Activated T-helper 2 cell treated with anti-CD3 and anti-CD28 coated beads, Interferon-gamma antibody, Interleukin-2, Interleukin-4, amounts not matched to agents 10 μg/mL and 5 μg/mL and 100 μg/mL, durations not matched to agents 14 hours and 24 hours and 36 hours (primary cell): ENCODE measurements around the gene CEP350. TPM values are rescaled to one million over a fixed set of nuclear protein-coding genes. Genes with fewer than 3 reads are reported as not detected.
"Not testable (repeated sequence)": the region's sequence is repeated elsewhere in the genome, so short reads cannot be mapped to it uniquely, and the experiment has no call there.

ENCODE experiments used
- DNase-seq: peaks from one replicate; pipeline ENCODE4 v3.0.0; 2021; ENCODE audit warnings: low spot score
- H3K27ac Mint-ChIP-seq: one replicate; pipeline ENCODE4 v1.8.0; 2021; ENCODE audit warnings: mixed read lengths
- H3K27me3 Mint-ChIP-seq: one replicate; pipeline ENCODE4 v1.8.0; 2021; ENCODE audit warnings: low read depth, mixed read lengths
- H3K36me3 Mint-ChIP-seq: one replicate; pipeline ENCODE4 v1.8.0; 2021; ENCODE audit warnings: low read depth, mixed read lengths
- H3K4me1 Mint-ChIP-seq: one replicate; pipeline ENCODE4 v1.8.0; 2021; ENCODE audit warnings: low read depth, mixed read lengths
- H3K4me3 Mint-ChIP-seq: one replicate; pipeline ENCODE4 v1.8.0; 2021; ENCODE audit warnings: low read depth, mild to moderate bottlenecking, moderate library complexity, mixed read lengths
- H3K9me3 Mint-ChIP-seq: one replicate; pipeline ENCODE4 v1.8.0; 2021; ENCODE audit warnings: mixed read lengths
- intact Hi-C: fragments of 100-400 bp; cut with micrococcal nuclease; formaldehyde crosslinking; loops from one replicate; pipeline ENCODE4 v1.15.1; 2023
- total RNA-seq: library from RNA; stranded (reverse); gene quantifications from 2 replicates; pipeline ENCODE4 v1.2.3, GENCODE V29; 2022

CEP350 gene
- total RNA-seq, 1 donor from 2014 or later: 43.7 TPM

DNA sequence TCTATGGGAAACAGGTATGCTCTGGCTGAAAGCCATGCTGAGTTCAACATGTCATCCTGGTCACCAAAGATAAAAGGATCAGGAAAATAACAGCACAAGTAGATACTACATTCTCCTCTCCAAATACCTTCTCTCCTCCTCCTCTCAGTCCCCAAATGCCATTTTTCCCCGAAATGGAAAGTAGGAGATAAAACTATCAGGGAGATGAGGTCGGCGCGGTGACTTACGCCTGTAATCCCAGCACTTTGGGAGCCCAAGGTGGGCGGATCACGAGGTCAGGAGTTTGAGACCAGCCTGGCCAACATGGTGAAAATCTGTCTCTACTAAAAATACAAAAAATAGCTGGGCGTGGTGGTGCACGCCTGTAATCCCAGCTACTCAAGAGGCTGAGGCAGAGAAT lies 179.1 kb downstream of the CEP350 start:
- H3K36me3 Mint-ChIP-seq, H3K4me3 Mint-ChIP-seq, DNase-seq, intact Hi-C loops, H3K9me3 Mint-ChIP-seq, H3K27ac Mint-ChIP-seq: not testable (repeated sequence)
- Mint-ChIP-seq H3K27me3 (peaks cover 23% of the 10 kb centered on the region), H3K4me1 (peaks cover 12% of the 10 kb centered on the region)

DNA sequence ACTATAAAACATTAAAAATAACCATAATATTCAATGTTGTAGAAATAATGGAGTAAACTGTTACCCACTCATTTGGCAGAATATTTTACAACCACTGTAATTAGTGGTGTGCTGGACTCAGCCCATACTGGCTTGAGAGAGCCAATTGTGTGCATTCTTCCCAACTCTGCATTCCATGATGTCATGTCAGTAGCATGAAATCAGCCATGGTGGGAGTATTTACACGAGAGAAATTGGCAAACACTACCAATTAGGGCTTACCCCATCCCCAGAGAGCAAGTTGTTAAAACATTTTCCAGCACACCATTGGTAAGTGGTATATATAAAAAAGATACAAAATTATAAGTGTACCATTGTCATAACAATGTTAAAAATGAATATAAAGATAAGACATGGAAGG lies 180.9 kb downstream of the CEP350 start:
- Mint-ChIP-seq H3K27ac (no peak overlapping the region), H3K4me3 (no peak overlapping the region), H3K27me3 (peaks cover 24% of the 10 kb centered on the region), H3K36me3 (no peaks in the 10 kb centered on the region), H3K4me1 (peaks cover 12% of the 10 kb centered on the region), H3K9me3 (no peaks in the 10 kb centered on the region)
- no peak for DNase-seq
- intact Hi-C loops: no loop called here

GRCh38 chr1:180136331-180136967 lies 181.8 kb downstream of the CEP350 start:
- intact Hi-C loops: no loop called here
- Mint-ChIP-seq H3K36me3 (no peaks in the 10 kb centered on the region), H3K9me3 (no peaks in the 10 kb centered on the region), H3K27me3 (peaks cover 27% of the 10 kb centered on the region), H3K27ac (no peak overlapping the region), H3K4me1 (peaks cover 6% of the 10 kb centered on the region), H3K4me3 (no peak overlapping the region)
- DNase-seq: no peak

GRCh38 chr1:180136968-180137356 lies 182.4 kb downstream of the CEP350 start:
- Mint-ChIP-seq H3K36me3 (no peaks in the 10 kb centered on the region), H3K27ac (no peak overlapping the region), H3K9me3 (no peaks in the 10 kb centered on the region), H3K4me3 (no peak overlapping the region), H3K4me1 (peaks cover under 1% of the 10 kb centered on the region), H3K27me3 (peaks cover 27% of the 10 kb centered on the region)
- no peak for DNase-seq
- intact Hi-C loops: no loop called here

DNA sequence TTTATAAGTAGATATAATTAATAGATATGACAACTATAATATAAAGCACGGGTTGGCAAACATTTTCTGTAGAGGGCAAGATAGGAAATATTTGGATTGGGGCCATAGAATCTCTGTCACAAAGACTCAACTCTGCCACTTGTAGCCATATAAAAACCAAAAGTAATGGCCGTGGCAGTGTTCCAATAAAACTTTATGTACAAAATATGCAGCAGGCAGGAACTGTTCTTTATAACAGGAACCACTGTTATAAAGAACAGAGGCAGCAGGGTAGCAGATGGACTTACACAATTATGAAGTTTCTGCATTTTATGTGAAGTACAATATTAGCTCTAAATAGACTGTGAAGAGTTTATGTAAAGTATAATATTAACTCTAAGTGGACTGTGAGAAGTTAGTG lies 183.2 kb downstream of the CEP350 start:
- Mint-ChIP-seq H3K4me1 (no peaks in the 10 kb centered on the region), H3K9me3 (no peaks in the 10 kb centered on the region), H3K4me3 (no peak overlapping the region), H3K27ac (no peak overlapping the region), H3K36me3 (no peaks in the 10 kb centered on the region), H3K27me3 (peaks cover 30% of the 10 kb centered on the region)
- DNase-seq: no peak
- intact Hi-C loops: no loop called here

DNA sequence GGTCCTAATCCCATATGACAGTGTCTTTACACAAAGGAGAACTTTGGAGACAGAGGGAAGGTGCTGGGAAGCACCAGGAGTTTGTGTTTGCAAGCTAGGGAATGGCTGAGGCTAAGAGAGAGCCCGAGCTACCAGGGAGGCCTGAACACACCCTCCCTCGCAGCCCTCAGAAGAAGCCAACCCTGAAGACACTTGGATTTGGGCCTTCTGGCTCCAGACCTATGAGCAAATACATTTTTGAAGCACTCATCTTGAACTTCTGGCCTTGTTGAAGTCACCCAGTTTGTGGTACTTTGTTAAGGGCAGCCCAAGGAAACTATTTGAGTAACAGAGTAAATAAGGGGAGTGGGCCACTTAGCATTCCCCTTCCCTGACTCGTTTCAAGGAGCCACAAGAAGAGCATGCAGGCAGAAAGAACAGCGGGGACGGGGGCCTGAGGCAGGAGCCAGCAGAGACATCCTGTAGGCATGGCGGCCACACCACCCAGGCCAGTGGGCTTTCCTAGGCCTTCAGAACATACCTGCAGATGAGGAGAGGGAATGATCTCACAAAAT lies 186.8 kb downstream of the CEP350 start:
- H3K27ac Mint-ChIP-seq: no peak overlapping the region
- H3K9me3 Mint-ChIP-seq: no peaks in the 10 kb centered on the region
- DNase-seq: no peak
- H3K36me3 Mint-ChIP-seq: no peaks in the 10 kb centered on the region
- intact Hi-C loops: no loop called here
- H3K27me3 Mint-ChIP-seq: peaks cover 35% of the 10 kb centered on the region
- no peak overlapping the region for H3K4me3 Mint-ChIP-seq
- H3K4me1 Mint-ChIP-seq: no peaks in the 10 kb centered on the region

DNA sequence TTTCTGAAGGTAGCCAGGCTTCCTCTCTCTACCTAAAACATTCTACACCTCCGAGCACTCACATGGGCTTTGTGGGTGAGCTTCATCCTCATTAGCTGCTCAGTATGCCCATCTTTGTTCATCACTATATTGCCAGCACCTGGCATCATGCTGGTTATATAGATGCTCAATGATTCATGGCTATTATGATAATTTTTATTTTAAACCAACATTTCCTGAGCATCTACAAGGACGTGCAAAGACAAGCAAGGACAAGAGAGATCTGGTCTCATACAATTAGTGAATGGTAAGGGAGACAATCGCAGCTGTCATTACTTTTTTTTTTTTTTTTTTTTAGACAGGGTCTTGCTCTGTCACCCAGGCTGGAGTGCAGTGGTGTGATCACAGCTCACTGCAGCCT lies 188.7 kb downstream of the CEP350 start:
- peaks cover 24% of the 10 kb centered on the region for H3K27me3 Mint-ChIP-seq
- no peaks in the 10 kb centered on the region for H3K4me1 Mint-ChIP-seq
- no peak overlapping the region for H3K4me3 Mint-ChIP-seq
- intact Hi-C loops: no loop called here
- DNase-seq: no peak
- H3K9me3 Mint-ChIP-seq: no peaks in the 10 kb centered on the region
- no peak overlapping the region for H3K27ac Mint-ChIP-seq
- H3K36me3 Mint-ChIP-seq: no peaks in the 10 kb centered on the region

DNA sequence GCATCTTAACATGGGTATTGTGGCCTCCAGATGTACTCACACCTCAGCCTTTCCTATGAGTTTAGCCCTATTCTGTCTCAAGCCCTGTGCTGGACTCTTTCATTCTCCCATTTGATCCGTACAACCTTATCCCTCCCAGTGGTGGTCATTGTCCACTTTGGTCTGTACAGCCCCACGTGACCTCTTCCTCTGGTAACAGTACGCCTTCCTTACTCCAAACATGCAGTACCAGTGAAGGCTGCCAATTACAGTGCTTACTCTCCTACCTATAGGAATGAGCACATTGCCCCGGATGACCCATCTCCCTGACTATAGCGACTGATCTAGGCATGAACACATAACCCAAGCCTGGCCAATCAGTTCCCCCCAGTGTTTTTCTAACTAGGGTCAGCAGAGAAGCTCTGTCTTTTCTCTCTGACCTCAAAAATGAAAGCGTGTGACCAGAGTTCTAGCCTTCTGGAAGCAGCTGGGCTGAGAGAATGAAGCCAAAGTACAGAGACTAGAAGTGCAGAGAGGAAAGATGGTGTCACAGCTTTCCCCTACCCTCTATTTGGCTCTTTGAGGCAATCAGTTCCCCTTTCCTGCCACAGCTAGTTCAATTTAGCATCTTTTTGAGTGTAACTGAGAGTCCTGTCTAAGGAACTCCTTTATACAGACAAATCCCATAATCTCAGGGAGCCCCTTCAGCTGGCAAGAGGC lies 190.2 kb downstream of the CEP350 start:
- Mint-ChIP-seq H3K27ac (no peak overlapping the region), H3K9me3 (no peaks in the 10 kb centered on the region), H3K36me3 (no peaks in the 10 kb centered on the region), H3K4me3 (no peak overlapping the region), H3K27me3 (peaks cover 23% of the 10 kb centered on the region), H3K4me1 (no peaks in the 10 kb centered on the region)
- no peak for DNase-seq
- intact Hi-C loops: no loop called here

DNA sequence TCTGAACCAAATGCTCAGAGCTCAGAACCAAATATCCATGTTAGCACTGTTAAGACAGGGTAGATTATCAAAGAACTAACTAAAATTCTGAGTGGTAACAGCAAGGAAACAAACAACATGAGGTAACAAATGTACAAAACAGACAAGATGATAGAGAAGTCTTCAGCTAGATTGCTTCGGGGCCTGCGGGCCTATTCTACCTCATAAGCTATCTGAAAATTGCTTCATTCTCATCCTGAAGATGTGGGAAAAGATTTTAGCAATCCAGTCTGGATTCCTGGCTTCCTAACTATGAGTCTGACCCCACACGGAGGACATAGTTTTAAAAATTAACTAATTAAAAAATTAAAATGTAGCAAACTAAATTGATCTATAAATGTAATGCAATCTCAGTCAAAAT lies 190.8 kb downstream of the CEP350 start:
- intact Hi-C loops: no loop called here
- H3K27me3 Mint-ChIP-seq: peaks cover 23% of the 10 kb centered on the region
- no peaks in the 10 kb centered on the region for H3K9me3 Mint-ChIP-seq

DNA sequence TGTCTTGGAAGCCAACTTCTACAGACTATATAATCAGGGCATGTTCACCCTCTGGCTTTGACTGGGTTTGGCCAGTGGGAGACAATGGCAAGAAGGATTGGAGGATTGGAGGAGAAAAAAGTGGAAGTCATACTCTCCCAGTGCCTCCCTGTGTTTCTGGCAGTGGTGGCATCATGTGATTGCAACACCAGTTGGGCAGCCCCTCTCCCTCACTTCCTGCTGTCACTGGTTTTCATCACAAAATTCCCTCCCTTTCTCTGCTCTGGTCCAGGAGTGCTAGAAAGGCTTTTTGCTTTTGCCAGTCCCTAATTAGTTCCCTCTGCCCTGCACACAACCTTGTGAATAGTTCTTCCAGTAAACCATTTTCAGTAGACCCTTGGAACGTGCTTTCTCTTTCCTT lies 196.4 kb downstream of the CEP350 start:
- peaks cover 5% of the 10 kb centered on the region for H3K27me3 Mint-ChIP-seq
- no peak overlapping the region for H3K4me3 Mint-ChIP-seq
- no peaks in the 10 kb centered on the region for H3K9me3 Mint-ChIP-seq
- no peak overlapping the region for H3K27ac Mint-ChIP-seq
- DNase-seq: no peak
- peaks cover 17% of the 10 kb centered on the region for H3K4me1 Mint-ChIP-seq
- H3K36me3 Mint-ChIP-seq: no peaks in the 10 kb centered on the region
- intact Hi-C loops: loop anchor here (5.0 to 10.0 kb wide), 4 partner anchors 61 to 934 kb away; partner anchors contain the start of genes AXDND1, CEP350 and IER5

More for the DNA sequence above, 190.8 kb downstream of the CEP350 start:
- Mint-ChIP-seq H3K36me3 (no peaks in the 10 kb centered on the region), H3K4me1 (no peaks in the 10 kb centered on the region), H3K27ac (no peak overlapping the region), H3K4me3 (no peak overlapping the region)
- no peak for DNase-seq

DNA sequence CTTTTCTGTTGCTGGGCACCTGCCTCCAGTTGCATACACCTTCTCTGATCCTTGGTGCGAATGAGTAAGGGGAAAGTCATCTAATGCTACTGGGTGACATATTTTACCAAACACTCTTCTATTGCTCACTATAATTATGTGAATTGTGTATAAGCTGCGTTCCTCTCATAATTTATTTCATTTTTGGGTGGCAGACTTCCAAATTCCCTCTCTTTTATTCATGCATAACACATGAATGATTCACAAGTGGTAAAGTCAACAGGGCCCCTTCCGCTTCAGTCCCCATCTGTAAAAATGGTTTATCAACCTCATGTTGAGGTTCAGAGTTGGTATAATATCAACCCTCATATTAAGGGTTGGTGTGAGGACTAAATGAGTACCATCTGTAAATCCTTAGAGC lies 196.9 kb downstream of the CEP350 start:
- Mint-ChIP-seq H3K4me3 (no peak overlapping the region), H3K36me3 (no peaks in the 10 kb centered on the region), H3K27ac (no peak overlapping the region), H3K4me1 (peaks cover 22% of the 10 kb centered on the region), H3K9me3 (no peaks in the 10 kb centered on the region), H3K27me3 (peaks cover 3% of the 10 kb centered on the region)
- intact Hi-C loops: loop anchor here (5.0 to 10.0 kb wide), 4 partner anchors 61 to 933 kb away; partner anchors contain the start of genes AXDND1, CEP350 and IER5
- no peak for DNase-seq

- H3K4me1 Mint-ChIP-seq: peaks cover 30% of the 10 kb centered on the region
- peaks cover 3% of the 10 kb centered on the region for H3K27me3 Mint-ChIP-seq
- H3K27ac Mint-ChIP-seq: no peak overlapping the region
- H3K36me3 Mint-ChIP-seq: no peaks in the 10 kb centered on the region
- H3K9me3 Mint-ChIP-seq: no peaks in the 10 kb centered on the region
- no peak for DNase-seq
- intact Hi-C loops: loop anchor here (5.0 to 10.0 kb wide), 4 partner anchors 60 to 932 kb away; partner anchors contain the start of genes AXDND1, CEP350 and IER5
- H3K4me3 Mint-ChIP-seq: peak overlapping the region; percentile 34
Observed at GRCh38 chr1:180152588-180152987, 198.0 kb downstream of the CEP350 start.

DNA sequence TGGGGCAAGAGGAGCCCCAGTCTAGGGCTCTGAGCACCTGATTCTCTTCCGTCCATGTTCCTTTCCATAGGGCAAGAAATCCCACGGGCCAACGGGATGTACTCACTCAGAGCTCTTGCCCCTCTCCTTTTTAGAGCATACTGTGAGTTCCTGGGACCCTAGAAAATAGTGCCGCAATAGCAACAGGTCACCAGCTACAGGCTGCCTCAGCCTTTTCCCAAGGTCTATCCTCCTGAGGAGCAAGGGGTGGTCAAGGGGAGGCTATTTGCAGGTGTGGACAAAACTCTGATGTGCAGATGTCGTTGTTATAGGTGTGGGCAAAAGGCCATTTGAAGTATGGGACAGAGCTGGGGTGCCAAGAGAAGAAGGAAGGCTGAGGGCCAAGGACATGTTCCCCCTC lies 198.4 kb downstream of the CEP350 start:
- H3K9me3 Mint-ChIP-seq: no peaks in the 10 kb centered on the region
- intact Hi-C loops: loop anchor here (5.0 to 10.0 kb wide), 4 partner anchors 59 to 932 kb away; partner anchors contain the start of genes AXDND1, CEP350 and IER5
- no peak overlapping the region for H3K27ac Mint-ChIP-seq
- H3K27me3 Mint-ChIP-seq: peaks cover 3% of the 10 kb centered on the region
- no peaks in the 10 kb centered on the region for H3K36me3 Mint-ChIP-seq
- no peak for DNase-seq
- H3K4me3 Mint-ChIP-seq: peak overlapping the region; percentile 18
- peaks cover 31% of the 10 kb centered on the region for H3K4me1 Mint-ChIP-seq
